Activated CD4-positive, alpha-beta T cell treated with anti-CD3 and anti-CD28 coated beads, Interleukin-2, amount 50 U/mL, for 16 hours (primary cell): Measurements from ENCODE around the gene LRMDA.

Experiments used
- DNase-seq: peaks from one replicate; pipeline ENCODE4 v3.0.0-alpha.2; 2020

Gene LRMDA

DNA sequence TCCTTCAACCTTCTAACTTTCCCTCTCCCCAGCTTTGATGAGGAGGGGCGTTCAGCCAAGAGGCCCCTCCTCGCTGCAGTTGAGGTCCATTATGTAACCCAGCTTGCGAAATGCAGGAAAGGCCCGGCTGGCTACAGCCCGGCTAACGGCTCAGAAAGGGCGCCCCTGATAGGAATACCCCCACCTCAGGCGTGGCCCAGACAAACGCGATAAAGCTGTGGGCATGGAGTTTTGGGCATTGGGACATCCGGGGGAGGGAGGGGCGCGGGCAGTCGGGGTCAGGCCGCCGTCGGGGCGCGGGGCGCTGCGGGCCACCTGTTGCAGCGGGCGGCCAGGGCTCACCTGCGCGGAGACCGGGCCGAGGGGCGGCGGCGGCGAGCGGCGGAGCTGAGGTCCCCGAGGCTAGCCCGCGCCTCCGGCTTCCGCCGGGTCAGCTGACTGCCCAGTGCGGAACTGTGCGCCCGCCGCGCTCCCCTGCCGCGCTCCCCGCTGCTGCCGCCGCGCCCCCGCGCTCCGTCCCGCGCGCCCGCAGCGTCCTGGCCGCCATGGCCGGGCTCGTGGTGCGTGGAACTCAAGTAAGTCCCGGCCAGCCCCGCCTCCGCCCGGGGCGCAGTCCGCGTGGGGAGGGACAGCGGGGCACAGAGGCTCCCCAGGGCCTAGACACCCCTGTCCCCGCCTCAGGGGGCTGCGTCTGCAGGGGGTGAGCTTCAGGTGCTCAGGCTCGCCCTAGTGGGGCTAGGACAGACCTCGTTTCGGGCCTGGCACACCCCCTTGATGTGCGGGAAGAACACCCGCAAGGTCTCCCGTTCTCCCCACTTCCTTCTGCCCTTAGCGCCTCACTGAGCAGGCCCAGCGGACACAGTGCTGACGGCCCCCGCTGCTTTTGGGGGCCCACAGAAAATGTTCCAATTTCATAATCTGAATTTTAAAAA, at the start of gene LRMDA:
LRMDA (plus strand) TSS at position 445 of the 932 bp plus-strand sequence.
- DNase-seq, result no peak

DNA sequence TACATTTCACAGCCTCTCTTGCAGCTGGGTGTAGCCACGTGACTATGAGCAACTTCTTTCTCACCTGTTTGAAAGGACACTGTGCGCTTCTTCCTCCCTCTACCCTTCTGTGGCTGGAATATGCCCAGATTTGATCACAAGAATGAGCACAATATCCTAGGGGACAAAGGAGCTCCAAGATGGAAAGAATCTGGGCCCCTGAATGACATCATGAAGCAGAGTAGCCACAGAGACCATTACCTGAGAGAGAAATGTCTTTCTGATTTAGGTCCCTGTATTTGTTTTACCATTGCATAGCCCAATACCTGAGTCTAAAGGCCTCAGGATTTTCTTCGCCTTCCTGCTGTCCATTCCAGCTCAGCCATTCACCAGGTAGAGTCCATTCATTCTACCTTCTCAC, 45.3 kb upstream of the LRMDA start:
- DNase-seq, result no peak

DNA sequence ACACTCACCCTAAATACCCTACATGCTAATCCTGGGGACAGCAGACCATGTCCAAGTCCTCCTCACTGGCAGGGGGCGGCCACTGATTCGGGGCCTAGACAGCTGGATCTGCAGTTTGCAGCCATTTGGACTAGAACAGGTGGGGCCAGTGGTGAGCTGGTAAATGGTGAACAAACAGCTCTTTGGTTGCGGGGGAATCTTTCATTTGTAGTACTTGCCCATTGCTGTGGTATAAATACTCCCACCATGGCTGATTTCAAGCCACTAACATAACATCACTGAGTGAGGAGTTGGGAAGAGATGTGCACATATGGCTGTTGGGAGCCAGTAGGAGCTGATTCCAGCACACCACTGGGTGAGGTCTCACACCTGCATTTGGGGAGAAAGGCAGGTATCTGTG, 43.3 kb upstream of the LRMDA start:
- no peak for DNase-seq

DNA sequence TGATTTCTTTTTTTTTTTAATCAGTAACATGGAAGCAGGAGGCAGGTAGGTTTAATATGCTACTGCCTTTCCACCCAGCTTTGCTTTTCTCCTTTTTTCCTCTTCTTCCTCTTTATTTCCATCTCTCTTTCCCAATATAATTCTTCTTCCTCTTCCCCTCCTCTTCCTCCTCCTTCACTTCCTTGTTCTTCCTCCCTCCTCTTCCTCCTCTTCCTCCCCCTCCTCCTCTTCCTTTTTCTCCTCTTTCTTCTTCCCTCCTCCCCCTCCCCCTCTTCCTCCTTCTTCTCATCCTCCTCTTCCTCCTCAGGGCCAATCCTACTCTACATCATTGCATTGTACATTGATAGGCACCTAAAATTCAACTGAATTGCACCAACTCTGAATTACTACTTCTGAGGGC, 41.2 kb upstream of the LRMDA start:
- no peak for DNase-seq

DNA sequence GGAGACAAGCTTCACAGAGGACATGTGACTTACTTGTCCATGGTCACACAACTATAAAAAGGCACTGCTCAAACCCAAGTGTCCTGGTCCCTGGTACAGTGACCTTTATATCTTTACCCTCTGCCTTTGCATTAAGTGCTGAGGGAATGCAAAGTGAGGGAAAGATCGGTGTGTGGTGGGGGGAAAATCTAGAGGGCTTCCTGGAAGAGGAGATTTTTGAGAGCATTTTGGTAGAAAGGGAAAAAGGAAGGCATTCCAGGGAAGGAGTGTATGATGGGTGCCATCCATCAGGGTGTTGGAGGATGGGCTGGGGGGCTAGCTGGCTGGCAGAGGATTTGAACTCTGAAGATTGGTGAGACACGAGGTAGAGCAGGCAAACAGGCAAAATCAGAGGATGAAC, 39.2 kb upstream of the LRMDA start:
- no peak for DNase-seq

DNA sequence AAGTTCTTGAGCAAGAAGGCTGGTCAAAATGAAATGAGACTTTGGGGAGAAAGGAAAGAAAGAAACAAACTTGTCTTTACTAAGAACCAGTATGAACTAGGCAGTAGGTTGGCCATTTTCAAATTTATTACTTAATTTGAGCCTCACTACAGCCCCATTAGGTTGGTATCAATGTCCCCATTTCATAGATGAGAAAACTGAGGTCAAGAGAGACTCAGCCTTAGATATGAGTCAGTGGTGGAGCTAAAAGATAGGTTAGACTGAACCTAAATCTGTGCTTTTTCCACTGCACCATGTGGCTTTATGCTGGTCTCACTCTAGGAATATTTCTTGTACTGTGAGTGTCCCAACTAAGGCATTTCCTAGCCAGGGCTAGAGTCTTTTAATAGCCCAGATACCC, 38.7 kb upstream of the LRMDA start:
- no peak for DNase-seq

DNA sequence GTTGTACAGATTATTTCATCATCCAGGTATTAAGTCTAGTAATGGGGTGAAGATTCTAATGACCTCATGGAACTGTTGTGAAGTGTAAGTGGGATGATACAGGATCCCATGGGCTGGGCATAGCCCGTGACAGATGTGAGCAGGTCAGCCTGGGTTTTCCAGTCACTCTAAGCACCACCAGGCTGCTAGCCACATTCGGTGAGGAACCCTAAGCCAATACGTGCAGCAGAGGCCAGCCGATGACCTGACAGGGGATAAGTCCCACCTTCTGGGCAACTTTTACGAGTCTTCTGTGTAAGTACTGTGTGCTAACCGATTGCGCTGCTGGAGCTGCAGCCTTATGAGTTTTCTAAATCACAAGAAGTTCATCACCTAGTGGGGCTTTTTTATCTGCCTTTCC, 37.2 kb upstream of the LRMDA start:
- DNase-seq, result no peak

DNA sequence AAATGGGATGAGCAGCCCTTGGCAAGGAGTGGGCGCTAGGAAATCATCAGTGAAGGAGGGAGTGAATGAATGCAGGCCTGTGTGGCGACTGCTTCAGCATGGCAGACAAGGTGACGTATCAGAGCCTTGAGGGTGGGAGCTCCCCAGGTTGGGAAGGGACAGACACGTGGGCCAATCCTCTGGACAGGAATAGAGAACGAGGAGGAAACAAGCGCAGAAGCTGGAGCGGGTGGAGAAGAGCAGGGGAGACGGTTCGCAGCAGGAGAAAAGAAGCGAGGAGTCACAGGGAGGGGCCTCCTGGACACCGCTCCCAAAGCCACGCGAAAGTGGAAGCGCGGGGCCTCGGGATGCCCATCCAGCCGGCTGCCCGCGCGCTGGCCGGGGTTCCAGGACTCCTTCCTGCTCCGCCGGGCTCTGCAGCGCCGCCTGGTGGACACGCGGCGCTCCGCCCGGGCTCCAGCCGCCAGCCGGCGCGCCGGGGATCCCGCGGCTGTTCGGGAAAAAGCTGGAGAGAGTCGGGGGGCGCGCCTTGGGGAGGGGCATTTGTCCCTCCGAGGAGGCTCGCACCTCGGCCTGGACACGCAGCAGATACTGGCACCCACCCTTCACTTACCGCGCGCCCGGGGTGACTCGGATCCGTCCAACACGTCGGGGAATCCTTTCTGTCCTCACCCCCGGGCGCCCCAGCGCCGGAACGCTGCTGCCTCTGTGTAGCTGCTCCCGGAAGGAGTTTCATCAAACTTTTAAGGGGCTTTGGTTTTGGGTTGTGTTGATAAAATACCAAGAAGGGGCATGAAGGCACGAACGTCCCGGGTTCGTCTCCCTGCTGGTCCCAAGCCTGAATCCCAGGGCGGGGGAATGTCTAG, 36.1 kb upstream of the LRMDA start:
- DNase-seq, result peak; percentile 18

DNA sequence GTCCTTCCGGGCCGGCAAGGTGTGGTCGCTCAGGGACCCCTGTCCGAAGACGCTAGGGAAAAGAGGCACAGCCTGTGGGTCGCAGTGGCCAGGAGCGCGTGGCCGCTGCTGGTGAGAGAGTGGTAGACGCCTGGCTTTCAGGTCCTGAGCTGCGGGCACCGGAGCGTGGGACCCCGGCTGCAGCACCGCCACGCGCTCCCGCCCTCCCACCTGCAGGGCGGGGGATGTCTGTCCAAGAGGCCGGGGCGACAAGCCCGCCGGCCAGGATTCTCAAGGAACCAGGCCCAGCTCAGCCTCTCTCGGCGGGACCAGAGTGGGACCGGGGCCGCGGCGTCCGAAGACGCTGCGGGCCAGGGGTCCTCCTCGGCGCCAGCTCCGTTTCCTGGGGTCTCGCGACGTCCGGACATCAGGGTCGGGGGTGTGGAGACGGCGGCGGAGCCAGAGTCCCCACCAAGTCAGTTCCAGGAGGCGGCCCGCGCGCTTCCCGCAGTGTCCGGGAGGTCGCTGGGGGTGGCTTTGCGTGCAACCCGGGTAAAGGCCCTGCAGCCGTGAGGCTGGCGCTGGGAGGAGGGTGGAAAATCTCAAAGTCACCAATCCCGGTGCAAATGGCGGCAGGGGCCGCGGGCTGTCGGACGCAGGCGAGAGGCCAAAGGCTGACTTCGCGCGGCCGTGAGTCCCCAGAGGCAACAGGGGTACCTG, 35.3 kb upstream of the LRMDA start:
- DNase-seq, result no peak

DNA sequence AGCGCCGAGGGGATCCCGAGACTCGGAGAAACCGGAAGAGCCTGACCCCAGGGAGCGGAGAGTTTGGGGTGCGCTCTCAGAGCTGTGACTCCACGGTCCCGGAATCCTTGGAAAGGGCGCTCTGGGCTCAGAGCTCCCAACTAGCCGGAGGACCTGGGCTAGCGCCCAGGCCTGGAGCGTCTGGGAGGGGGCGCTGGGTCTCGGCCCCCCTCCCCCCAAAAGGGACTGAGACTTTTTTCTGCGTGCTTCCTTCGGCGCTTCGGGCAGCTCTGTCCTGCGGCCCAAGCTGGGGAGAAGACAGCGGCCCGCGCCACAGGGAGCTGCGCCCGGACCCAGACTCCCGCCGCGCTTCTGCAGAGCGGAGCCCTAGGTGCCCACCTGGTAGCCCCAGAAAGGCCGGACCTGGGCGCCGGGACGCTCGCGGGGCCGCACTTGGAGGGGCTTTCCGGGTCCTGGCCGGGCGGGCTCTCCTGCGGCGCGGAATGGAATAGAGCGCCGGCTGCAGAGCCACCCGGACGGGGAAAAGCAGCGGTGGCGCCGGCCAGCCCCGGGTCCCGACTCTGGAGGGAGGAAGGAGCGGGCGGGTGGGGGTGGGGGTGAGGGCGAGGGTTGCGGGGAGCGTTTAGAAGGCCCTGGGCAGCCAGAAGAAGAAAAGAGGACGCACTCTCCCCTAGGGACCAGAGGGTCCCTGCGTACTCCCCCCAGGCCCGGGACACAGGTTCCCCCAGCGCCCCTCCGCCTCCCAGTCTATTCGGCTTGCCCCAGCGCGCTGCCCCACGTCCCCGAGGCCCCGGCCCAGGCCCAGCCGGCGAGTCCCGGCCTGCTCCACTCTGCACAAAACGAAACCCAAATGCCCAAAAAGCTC, 34.6 kb upstream of the LRMDA start:
- DNase-seq, result no peak

DNA sequence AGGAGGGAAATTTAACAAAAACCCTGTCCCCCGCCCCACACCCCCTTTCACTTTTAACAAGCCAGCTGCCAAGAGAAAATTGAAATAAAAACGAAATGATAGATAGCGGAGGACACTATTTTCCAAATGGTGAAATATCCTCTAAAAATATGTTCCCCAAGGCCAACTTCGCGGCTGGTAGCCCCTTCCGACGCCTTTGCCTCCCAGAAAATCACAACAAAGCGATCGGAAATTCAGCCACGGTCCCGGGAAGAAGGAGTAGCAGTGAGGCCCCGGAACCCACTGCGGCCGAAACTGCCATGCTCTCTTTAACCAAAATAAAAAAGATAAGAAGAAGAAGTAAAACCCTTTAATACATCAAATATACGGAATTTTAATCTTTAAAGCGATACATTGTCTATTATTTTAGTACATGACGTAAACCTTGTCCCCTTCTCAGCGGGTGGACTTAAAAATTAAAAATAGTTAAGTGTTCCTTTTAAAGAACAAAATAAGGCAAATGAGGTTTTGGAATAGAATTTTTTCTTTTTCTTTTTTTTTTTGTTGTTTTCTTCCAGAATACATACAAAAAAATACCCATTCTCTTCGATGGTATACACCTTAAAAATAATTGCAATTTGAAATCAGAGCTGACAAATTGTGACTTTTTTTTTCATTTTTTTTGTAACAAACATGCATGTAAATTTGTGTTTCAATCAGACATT, 33.8 kb upstream of the LRMDA start:
- no peak for DNase-seq

DNA sequence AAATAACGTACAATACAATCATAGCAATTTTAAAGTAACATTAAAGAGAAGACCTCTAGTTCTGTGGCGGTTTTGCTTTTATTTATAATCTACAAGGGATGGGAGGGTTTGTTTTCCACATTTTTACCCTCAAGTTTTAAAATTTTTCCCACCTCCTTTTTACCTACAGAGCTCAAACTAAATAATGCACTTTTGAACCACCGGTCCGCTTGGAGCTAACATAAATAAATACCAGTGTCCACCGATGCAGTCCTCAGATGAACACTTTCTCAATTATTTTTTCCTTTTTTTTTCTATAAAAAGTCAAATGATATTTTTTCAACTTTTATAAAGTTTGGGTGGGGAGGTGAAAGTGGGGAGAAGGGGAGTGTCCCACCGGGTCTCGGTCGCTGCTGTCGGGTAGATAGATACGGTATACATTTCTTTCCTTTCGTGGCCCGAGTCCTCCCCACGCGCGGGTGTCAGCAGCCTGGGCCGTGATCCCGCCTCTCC, 33.2 kb upstream of the LRMDA start:
- DNase-seq, result no peak

DNA sequence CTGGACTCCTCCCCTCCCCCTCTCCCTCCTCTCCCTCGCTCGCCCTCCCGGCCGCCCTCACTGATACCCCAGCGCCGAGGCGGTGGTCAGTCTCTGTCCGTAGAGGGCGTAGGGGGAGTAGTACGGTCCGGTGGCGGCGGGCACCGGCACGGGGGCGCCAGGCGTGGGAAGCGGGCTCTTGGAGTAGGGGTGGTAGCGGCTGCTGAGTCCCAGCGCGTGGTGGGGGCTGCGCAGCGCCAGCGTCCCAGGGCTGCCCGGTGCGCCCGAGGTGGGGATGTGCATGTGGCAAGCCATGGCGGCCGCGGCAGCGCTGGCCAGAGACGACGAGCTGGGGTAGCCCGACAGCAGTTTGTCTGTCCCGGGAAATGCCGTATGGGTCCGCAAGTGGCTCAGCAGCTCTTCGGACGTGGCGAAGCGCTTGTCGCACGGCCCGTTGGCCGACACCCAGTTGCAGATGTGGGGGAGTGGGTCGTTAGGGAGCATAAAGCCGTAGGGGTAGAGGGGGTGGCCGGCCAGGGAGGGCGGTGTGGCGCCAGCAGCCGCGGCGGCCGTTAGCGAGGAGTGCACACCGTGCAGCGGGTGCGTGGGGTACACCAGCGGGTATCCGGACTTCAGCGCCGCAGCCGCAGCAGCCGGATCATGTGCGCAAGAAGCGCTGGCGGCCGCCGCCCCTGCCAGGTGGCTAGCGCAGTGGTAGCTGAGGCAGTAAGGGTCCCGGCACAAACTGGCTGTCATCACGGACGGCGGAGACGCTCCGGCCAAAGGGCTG, 32.5 kb upstream of the LRMDA start:
- DNase-seq, result no peak

DNA sequence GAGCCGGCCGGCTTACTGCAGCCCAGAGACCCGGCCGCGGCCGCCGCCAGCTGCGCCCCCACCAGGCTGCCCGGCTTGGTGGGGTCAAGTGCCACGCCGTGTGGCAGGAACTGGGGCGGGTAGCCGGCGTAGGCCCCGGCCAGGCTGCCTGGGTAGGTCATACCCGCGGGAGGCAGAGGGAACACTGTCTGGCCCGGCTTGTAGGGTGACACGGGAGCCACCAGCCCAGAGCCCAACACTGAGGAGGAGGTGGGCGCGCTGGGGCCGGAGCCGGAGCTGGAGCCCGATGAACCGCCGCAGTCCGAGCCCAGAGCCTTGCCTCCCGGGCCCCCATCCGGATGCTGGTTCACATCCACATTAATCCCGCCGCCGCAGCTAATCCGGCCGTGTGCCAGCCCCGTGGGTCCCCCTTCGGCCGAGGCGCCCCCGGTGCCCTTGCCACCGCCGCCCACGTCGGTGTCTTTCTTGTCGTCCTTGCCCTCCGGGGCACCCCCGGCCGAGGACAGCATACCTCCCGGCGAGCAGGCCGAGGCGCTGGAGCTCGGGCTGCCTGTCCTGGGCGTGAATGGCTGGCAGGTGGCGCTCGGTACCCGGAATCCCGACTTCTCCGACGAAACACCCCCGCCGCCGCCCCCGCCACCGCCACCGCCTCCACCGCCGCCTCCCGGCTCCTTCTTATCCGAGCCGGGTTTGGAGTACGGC, 31.8 kb upstream of the LRMDA start:
- DNase-seq, result peak; percentile 60

DNA sequence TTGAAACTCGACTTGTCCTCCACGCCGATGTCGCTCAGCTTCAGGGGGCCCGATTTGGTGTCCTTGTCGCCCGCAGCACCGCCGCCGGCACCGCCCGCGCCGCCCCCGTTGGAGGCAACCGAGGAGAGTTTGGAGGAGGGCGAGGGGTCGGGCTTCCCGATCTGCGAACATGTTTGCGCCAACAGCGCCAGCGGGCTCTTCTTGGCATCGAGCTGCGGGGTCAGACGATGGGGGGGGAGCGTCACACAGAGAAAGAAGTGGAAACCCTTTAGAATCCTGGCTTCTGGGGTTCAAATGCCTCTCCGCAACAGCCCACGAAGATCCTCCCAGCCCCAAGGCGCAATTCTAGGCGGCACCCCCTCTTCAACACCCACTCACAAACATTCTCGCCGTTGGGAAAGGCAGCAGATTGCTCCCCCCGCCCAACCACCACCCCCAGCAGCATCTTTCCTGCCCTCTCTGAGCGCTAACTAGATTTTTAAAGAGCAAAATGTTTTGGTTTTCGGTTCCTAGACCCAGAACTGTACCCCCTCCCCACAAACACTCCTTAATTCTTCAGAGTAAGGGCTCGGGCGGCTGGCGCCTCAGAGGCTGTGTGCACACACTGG, 31.2 kb upstream of the LRMDA start:
- DNase-seq, result no peak

DNA sequence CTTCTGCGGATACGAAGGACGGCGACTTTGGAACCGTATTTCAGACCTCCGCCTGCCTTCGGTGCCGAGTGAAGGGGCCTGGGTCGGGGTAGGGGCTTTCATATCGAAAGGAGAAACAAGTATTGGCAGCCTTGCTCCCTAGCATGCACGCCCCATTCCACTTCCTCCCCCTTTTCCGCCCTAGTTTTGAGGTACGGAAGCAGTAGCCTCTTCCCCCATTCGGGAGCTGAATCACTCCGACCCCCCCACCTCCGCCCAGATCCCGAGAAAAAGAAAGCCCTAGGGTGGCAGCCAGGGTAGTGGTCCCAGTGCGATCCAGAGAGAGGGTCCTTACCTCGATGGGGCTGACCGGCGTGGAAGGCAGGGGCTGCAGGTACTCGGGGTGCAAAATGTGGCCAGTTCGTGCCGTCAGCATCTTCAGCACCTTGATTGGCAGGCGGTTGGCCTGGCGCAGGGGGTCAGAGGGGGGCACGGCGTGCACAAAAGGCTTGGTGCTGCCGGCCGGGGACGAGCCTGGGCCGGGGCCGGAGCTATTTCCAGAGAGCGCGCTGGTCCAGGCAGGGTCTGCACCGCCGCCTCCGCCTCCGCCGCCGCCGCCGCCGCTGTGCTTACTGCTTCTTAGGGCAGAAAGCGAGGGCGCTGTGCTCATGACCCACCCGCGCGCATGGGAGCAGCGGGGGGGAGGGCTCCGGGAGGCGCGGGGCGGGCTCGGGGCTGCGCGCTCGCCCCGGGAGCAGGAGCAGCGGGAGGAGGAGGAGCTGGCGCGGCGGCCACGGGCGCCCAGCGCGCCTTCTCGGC, 30.5 kb upstream of the LRMDA start:
- no peak for DNase-seq

DNA sequence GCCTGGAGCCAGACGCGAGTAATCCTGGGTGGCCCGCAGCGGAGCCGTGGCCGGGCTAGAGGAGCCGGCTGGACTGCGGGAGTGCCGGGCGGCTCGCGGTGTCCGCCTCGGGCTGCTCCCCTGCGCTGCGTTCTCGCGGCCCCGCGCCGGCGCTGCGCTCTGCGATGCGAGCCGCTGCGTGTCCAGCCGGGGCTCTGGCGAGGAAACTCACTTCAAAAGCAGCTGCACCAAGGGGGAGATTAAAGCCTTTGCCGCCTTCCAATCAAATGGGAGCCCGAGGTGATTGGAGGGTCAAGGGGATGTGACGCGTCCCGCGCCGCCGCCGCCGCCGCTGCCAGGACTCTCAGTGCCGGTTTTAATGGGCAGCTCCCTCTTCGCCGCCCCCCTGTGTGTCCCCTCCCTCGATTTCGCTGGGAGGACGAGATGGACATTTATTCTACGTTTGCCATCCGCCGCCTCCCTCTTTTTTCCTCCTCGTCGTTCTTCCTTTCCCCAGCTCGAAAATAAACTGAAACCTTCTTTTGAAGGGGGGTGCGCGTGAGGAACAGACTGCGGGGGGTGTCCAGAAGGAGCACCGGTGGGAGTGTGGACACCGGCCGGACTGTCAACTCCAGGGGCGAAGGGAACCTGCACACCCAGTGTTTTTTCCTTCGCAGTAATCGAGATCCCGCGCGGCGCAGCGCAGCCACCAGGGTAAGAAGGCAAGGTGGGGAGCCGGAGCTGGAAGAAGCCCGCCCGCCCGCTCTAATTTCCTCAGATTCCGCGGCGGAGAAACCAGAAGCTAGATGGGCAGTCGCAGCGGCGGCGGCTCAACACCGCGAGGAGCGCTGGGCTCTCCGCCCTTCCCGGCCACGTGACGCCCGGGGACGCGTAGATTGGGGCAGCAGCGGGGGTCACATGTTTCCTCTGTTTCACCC, 29.6 kb upstream of the LRMDA start, which contains the start of gene ZNF503:
ZNF503 (minus strand) TSS at position 196 of the 917 bp plus-strand sequence. CDS start 345 bp downstream, outside the sequence.
- peak; percentile 55 for DNase-seq
